HEK293 (cell line): Measurements from ENCODE around the gene KIF17.

Source experiments
- CTCF ChIA-PET: fragments of 350-600 bp; formaldehyde crosslinking; extraction: SDS; loops from one replicate; lab custom pipeline; 2021; ENCODE audit warnings: antibody characterized with exemption; lab: Yijun Ruan, JAX
- POLR2A ChIA-PET: fragments of 300-600 bp; formaldehyde crosslinking; extraction: SDS; loops from one replicate; lab custom pipeline; 2020; ENCODE audit warnings: antibody characterized with exemption, inconsistent platforms; lab: Yijun Ruan, JAX
- H3K27ac ChIP-seq: fragments of 200-500 bp; sonication (Bioruptor generic); 2 replicates; pipeline ENCODE4 v1.5.1; 2014; ENCODE audit warnings: low read depth, low read length, control low read depth, inconsistent platforms; ENCODE audit errors: extremely low read depth
- H3K36me3 ChIP-seq, 2 experiments: fragments of 200-500 bp in 1 of 2; sonication (Bioruptor generic) in 1 of 2; 1 replicate in 1 of 2; 2 replicates in 1 of 2; pipeline ENCODE4 v1.5.1; 2014 to 2017; ENCODE audit warnings: inconsistent platforms in 2 of 2, low read length in 2 of 2; ENCODE audit not compliant: control insufficient read depth in 2 of 2, insufficient read depth in 1 of 2
- H3K4me1 ChIP-seq: fragments of 200-500 bp; sonication (Bioruptor generic); 2 replicates; pipeline ENCODE4 v1.5.1; 2014; ENCODE audit warnings: mild to moderate bottlenecking, low read length, inconsistent platforms; ENCODE audit not compliant: control insufficient read depth, insufficient read depth
- H3K4me3 ChIP-seq: 2 replicates; pipeline ENCODE4 v1.5.1; 2011; ENCODE audit warnings: low read depth, mild to moderate bottlenecking, control low read depth, low read length, moderate library complexity
- H3K9me3 ChIP-seq: fragments of 200-500 bp; sonication (Bioruptor generic); 2 replicates; pipeline ENCODE4 v1.5.1; 2014; ENCODE audit warnings: low read depth, low read length, inconsistent platforms; ENCODE audit not compliant: control insufficient read depth, insufficient read depth
- BCL11A ChIP-seq: fragments of 450-650 bp; formaldehyde crosslinking; IDR thresholded peaks from 2 replicates; pipeline ENCODE4 v1.5.1; 2016; ENCODE audit warnings: low read depth, missing biosample characterization, missing genetic modification characterization
- GLI2 ChIP-seq: fragments of 450-650 bp; formaldehyde crosslinking; IDR thresholded peaks from 2 replicates; pipeline ENCODE4; 2017; ENCODE audit warnings: missing biosample characterization, missing genetic modification characterization, low read depth, borderline replicate concordance
- SCRT1 ChIP-seq: fragments of 450-650 bp; formaldehyde crosslinking; IDR thresholded peaks from 2 replicates; pipeline ENCODE4 v1.5.1; 2016; ENCODE audit warnings: missing biosample characterization, missing genetic modification characterization, borderline replicate concordance
- TRIM28 ChIP-seq: IDR thresholded peaks from 2 replicates; pipeline ENCODE4 v1.6.1; 2011; ENCODE audit warnings: low read length, control low read depth, borderline replicate concordance
- WT1 ChIP-seq: fragments of 450-650 bp; formaldehyde crosslinking; IDR thresholded peaks from 2 replicates; pipeline ENCODE4 v1.5.1; 2016; ENCODE audit warnings: missing biosample characterization, missing genetic modification characterization
- ZBTB17 ChIP-seq: fragments of 450-650 bp; formaldehyde crosslinking; IDR thresholded peaks from 2 replicates; pipeline ENCODE4 v1.5.1; 2016; ENCODE audit warnings: missing biosample characterization, missing genetic modification characterization
- ZFP37 ChIP-seq: fragments of 450-650 bp; formaldehyde crosslinking; IDR thresholded peaks from 2 replicates; pipeline ENCODE4 v1.5.1; 2016; ENCODE audit warnings: missing biosample characterization, missing genetic modification characterization
- ZNF121 ChIP-seq: fragments of 450-650 bp; formaldehyde crosslinking; IDR thresholded peaks from 2 replicates; pipeline ENCODE4 v1.5.1; 2016; ENCODE audit warnings: missing biosample characterization, missing genetic modification characterization
- ZNF19 ChIP-seq: fragments of 450-650 bp; formaldehyde crosslinking; IDR thresholded peaks from 2 replicates; pipeline ENCODE4; 2016; ENCODE audit warnings: missing biosample characterization, missing genetic modification characterization, low read depth
- ZNF221 ChIP-seq: fragments of 450-650 bp; formaldehyde crosslinking; IDR thresholded peaks from 2 replicates; pipeline ENCODE4 v1.5.1; 2017; ENCODE audit warnings: missing biosample characterization, missing genetic modification characterization, borderline replicate concordance
- ZNF335 ChIP-seq: fragments of 450-650 bp; formaldehyde crosslinking; conservative IDR thresholded peaks from 2 replicates; pipeline ENCODE4 v1.5.1; 2016; ENCODE audit warnings: missing biosample characterization, missing genetic modification characterization
- ZNF37A ChIP-seq: fragments of 450-650 bp; IDR thresholded peaks from 2 replicates; pipeline ENCODE4 v1.5.1; 2018; ENCODE audit warnings: missing biosample characterization, missing genetic modification characterization
- ZNF629 ChIP-seq: fragments of 450-650 bp; formaldehyde crosslinking; IDR thresholded peaks from 2 replicates; pipeline ENCODE4 v1.5.1; 2017; ENCODE audit warnings: missing biosample characterization, missing genetic modification characterization

The KIF17 gene

DNA sequence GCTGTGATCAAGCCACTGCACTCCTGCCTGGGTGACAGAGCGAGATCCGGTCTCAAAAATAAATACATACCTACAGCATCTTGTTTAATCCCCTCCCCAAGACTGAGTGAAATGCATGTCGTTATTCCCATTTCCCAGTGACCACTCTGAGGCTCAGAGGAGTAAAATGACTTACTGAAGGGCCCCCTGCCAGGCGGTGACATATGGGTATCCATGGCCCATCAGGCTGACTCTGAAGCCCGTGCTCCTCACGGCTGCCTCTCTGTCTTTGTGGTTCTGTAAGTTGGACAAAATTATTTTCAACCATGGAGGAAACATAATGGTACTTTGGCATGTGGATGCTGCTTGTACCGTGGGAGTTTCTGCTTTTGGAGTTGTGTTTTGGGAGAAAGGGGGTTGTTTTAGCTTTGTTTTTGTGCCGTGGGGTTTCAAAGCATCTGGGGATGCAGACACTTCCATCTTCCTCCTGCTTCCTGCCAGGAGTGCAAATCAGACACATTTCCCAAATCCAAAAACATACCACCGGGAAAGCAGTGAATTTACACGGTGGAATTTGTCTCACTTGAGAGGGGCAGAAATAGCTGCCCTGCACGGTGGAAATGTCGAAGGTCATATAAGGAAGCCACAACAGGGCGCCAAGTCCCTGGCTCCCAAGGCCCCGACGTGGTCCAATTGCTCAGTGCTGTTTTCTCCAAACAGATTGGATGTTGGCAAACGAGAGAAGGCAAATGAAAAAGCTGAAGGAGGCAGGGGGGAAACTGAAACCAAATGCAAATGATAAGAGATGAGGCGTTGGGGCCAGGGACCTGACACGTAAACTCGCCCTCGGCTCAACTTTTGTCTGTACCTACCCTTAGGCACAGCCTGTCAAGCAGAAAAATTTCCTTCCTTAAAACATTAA, 101.6 kb downstream of the KIF17 start:
- no peaks in the 10 kb centered on the region for H3K4me1 ChIP-seq
- ChIA-PET CTCF (interaction anchor here (1.4 to 1.6 kb wide), 2 partner anchors 17 to 41 kb away, joined by 5 to 6 read pairs; partner anchors contain the start of gene PINK1), POLR2A (no interaction called here)
- no peak overlapping the region for H3K27ac ChIP-seq
- TF ChIP-seq ZNF121 (no peak), SCRT1 (tag by site-specific recombination) (no peak), ZBTB17 (no peak), BCL11A (tag by site-specific recombination) (no peak), WT1 (no peak), ZNF19 (tag by site-specific recombination) (no peak), GLI2 (no peak), ZNF37A (tag by site-specific recombination) (no peak), ZNF629 (no peak), TRIM28 (no peak), ZNF221 (tag by site-specific recombination) (no peak)
- TF ChIP-seq, all 188 proteins: peak for 0
- Histone ChIP-seq H3K9me3 (no peaks in the 10 kb centered on the region), H3K4me3 (no peak overlapping the region), H3K36me3 (no peaks in the 10 kb centered on the region)

DNA sequence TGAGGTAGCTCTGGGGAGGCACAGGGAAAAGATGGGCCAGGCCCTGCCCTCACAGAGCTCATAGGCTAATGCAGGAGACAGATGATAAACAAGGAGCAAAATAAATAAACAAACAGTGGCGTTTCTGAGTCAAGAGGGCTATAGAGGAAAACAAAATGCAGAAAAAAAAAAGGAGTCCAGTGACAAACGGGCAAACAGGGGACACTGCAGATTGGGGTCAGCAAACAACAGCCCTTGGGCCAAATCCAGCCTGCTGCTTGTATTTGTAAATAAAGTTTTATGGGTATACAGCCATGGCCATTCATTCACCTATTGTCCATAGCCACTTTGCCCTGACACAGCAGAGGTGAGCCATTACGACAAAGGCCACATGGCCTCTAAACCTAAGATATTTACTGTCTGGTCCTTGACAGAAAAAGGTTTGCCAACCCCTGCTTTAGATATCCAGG, 103.7 kb downstream of the KIF17 start:
- CTCF ChIA-PET, result interaction anchor here (1.7 kb wide), 2 partner anchors 19 to 39 kb away, joined by 5 to 6 read pairs; partner anchors contain the start of gene PINK1
- Histone ChIP-seq H3K4me1 (no peaks in the 10 kb centered on the region), H3K36me3 (no peaks in the 10 kb centered on the region), H3K4me3 (no peak overlapping the region), H3K27ac (no peak overlapping the region), H3K9me3 (no peaks in the 10 kb centered on the region)
- POLR2A ChIA-PET, result interaction anchor here (0.8 to 2.2 kb wide), 2 partner anchors 20 to 39 kb away, joined by 3 to 7 read pairs; no protein-coding TSS in a partner anchor
- no peak for TF ChIP-seq ZFP37
- peak; percentile 52; the same call in 1 of the 2 replicates for TF ChIP-seq ZNF335 (tag by site-specific recombination)
- TF ChIP-seq, all 188 proteins: peak for 1
